Transverse colon (tissue), 4 donors: Measurements from ENCODE around the gene ZNF830.

Source experiments
- CTCF ChIP-seq, 5 experiments: fragments of 200-600 bp in 3 of 5; fragments of 450-650 bp in 2 of 5; sonication (generic) in 3 of 5; IDR thresholded peaks; 1 replicate in 2 of 5; 2 replicates in 3 of 5; pipeline ENCODE4 v1.5.1; 2016 to 2017; ENCODE audit warnings: antibody characterized with exemption in 5 of 5, inconsistent platforms in 3 of 5, mild to moderate bottlenecking in 2 of 5, moderate library complexity in 1 of 5
- EP300 ChIP-seq: sonication (generic); formaldehyde crosslinking; IDR thresholded peaks from one replicate; pipeline ENCODE4 v1.6.1; 2017; ENCODE audit warnings: antibody characterized with exemption, low read depth
- POLR2AphosphoS5 ChIP-seq, 3 donors: sonication (generic); formaldehyde crosslinking; IDR thresholded peaks; one replicate each; pipeline ENCODE4 v1.6.1; 2016; ENCODE audit warnings: antibody characterized with exemption in 3 of 3

GRCh38 chr17:34979153-34979552 lies 17.8 kb downstream of the ZNF830 start:
- TF ChIP-seq POLR2AphosphoS5 (IDR thresholded peaks at IDR 0.05) = no peak
- TF ChIP-seq CTCF (IDR thresholded peaks at IDR 0.05) = no peak
- no peak for TF ChIP-seq EP300
